8988T (cell line): ENCODE results near the gene TYW1B.
"Not testable (repeated sequence)": the region's sequence is repeated elsewhere in the genome, so short reads cannot be mapped to it uniquely, and the experiment has no call there.

Experiments
- DNase-seq: peaks from one replicate; pipeline ENCODE4 v3.0.0; 2011

Gene TYW1B

GRCh38 chr7:72690177-72690576, 137.8 kb downstream of the TYW1B start:
- DNase-seq, result not testable (repeated sequence)

GRCh38 chr7:72689344-72689743, 138.7 kb downstream of the TYW1B start:
- DNase-seq, result not testable (repeated sequence)

- DNase-seq, result not testable (repeated sequence)
Observed at GRCh38 chr7:72681211-72681610, 146.8 kb downstream of the TYW1B start.

- not testable (repeated sequence) for DNase-seq
Observed at GRCh38 chr7:72676880-72677279, 151.1 kb downstream of the TYW1B start.

- not testable (repeated sequence) for DNase-seq
Observed at GRCh38 chr7:72676086-72676690, 151.8 kb downstream of the TYW1B start.

GRCh38 chr7:72675686-72676085, 152.3 kb downstream of the TYW1B start:
- not testable (repeated sequence) for DNase-seq

GRCh38 chr7:72674394-72674793, 153.6 kb downstream of the TYW1B start:
- no peak for DNase-seq

- not testable (repeated sequence) for DNase-seq
Observed at GRCh38 chr7:72670850-72671249, 157.2 kb downstream of the TYW1B start.

- not testable (repeated sequence) for DNase-seq
Observed at GRCh38 chr7:72668435-72668834, 159.6 kb downstream of the TYW1B start.

GRCh38 chr7:72667049-72667448, 161.0 kb downstream of the TYW1B start:
- DNase-seq, result not testable (repeated sequence)

- not testable (repeated sequence) for DNase-seq
Observed at GRCh38 chr7:72648574-72648973, 179.4 kb downstream of the TYW1B start.

- DNase-seq, result not testable (repeated sequence)
Observed at GRCh38 chr7:72643708-72644107, 184.3 kb downstream of the TYW1B start.

GRCh38 chr7:72641485-72642248, 186.3 kb downstream of the TYW1B start:
- not testable (repeated sequence) for DNase-seq

GRCh38 chr7:72640740-72641139, 187.3 kb downstream of the TYW1B start:
- DNase-seq, result not testable (repeated sequence)

GRCh38 chr7:72635273-72635908, 192.6 kb downstream of the TYW1B start:
- DNase-seq, result not testable (repeated sequence)

- not testable (repeated sequence) for DNase-seq
Observed at GRCh38 chr7:72632765-72633292, 195.2 kb downstream of the TYW1B start.

GRCh38 chr7:72628375-72628774, 199.6 kb downstream of the TYW1B start:
- DNase-seq, result not testable (repeated sequence)

- DNase-seq, result not testable (repeated sequence)
Observed at GRCh38 chr7:72626428-72627011, 201.5 kb downstream of the TYW1B start.

GRCh38 chr7:72625721-72626423, 202.1 kb downstream of the TYW1B start:
- not testable (repeated sequence) for DNase-seq

- no peak for DNase-seq
Observed at GRCh38 chr7:72622532-72622931, 205.5 kb downstream of the TYW1B start.

GRCh38 chr7:72621761-72622187, 206.2 kb downstream of the TYW1B start:
- not testable (repeated sequence) for DNase-seq

- DNase-seq, result not testable (repeated sequence)
Observed at GRCh38 chr7:72620923-72621322, 207.1 kb downstream of the TYW1B start.
